GM12872 (cell line): ENCODE measurements around the gene ID1.

ENCODE experiments used
- TF ChIP-seq, protein P1 (sequence below): IDR thresholded peaks from 3 replicates; pipeline ENCODE4 v1.5.1; 2011; ENCODE audit warnings: low read depth, mild to moderate bottlenecking, low read length, moderate library complexity; ENCODE audit not compliant: insufficient read depth

Gene ID1

GRCh38 chr20:31652917-31653396, 47.9 kb downstream of the ID1 start:
- TF ChIP-seq, protein P1, sequence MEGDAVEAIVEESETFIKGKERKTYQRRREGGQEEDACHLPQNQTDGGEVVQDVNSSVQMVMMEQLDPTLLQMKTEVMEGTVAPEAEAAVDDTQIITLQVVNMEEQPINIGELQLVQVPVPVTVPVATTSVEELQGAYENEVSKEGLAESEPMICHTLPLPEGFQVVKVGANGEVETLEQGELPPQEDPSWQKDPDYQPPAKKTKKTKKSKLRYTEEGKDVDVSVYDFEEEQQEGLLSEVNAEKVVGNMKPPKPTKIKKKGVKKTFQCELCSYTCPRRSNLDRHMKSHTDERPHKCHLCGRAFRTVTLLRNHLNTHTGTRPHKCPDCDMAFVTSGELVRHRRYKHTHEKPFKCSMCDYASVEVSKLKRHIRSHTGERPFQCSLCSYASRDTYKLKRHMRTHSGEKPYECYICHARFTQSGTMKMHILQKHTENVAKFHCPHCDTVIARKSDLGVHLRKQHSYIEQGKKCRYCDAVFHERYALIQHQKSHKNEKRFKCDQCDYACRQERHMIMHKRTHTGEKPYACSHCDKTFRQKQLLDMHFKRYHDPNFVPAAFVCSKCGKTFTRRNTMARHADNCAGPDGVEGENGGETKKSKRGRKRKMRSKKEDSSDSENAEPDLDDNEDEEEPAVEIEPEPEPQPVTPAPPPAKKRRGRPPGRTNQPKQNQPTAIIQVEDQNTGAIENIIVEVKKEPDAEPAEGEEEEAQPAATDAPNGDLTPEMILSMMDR = no peak

GRCh38 chr20:31653561-31653960, 48.5 kb downstream of the ID1 start:
- TF ChIP-seq, protein P1 = no peak

GRCh38 chr20:31654534-31654933, 49.4 kb downstream of the ID1 start:
- TF ChIP-seq, protein P1 = no peak
